OCI-LY3 (cell line): ENCODE measurements around the gene BCAP29.

Experiments used
- EZH2phosphoT487 ChIP-seq: fragments of 200-600 bp; shearing (Covaris generic); IDR thresholded peaks from 2 replicates; pipeline ENCODE4 v1.6.1; 2018; ENCODE audit warnings: antibody characterized with exemption, mixed run types, low read depth
- TF ChIP-seq, protein P1 (sequence below): fragments of 200-600, 300-600 bp; sonication (generic); IDR thresholded peaks from 2 replicates; pipeline ENCODE4 v1.5.1; 2014; ENCODE audit warnings: antibody characterized with exemption, low read length, low read depth

DNA sequence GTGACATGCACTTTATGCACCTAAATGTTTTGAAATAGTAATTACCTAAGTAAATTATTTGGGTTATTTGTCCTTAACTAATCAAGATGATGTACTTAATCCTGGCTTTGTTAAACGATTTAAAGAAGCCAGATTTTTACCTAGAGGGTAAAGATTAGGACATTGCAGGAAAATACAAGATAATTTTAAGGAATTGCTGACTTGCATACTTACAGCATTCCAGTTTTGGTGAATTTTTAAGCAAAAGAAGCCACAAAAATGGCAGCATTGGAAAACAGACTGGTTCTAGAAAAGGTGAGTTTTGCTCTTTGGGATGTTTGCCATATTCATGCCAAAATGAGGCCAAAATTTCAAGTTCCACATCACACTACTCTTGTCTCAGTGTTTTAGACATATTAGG lies 33.4 kb downstream of the BCAP29 start:
- no peak for TF ChIP-seq EZH2phosphoT487
- TF ChIP-seq, protein P1, sequence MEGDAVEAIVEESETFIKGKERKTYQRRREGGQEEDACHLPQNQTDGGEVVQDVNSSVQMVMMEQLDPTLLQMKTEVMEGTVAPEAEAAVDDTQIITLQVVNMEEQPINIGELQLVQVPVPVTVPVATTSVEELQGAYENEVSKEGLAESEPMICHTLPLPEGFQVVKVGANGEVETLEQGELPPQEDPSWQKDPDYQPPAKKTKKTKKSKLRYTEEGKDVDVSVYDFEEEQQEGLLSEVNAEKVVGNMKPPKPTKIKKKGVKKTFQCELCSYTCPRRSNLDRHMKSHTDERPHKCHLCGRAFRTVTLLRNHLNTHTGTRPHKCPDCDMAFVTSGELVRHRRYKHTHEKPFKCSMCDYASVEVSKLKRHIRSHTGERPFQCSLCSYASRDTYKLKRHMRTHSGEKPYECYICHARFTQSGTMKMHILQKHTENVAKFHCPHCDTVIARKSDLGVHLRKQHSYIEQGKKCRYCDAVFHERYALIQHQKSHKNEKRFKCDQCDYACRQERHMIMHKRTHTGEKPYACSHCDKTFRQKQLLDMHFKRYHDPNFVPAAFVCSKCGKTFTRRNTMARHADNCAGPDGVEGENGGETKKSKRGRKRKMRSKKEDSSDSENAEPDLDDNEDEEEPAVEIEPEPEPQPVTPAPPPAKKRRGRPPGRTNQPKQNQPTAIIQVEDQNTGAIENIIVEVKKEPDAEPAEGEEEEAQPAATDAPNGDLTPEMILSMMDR, result no peak
